Lower lobe of right lung (tissue), 2 donors: ENCODE measurements around the gene CTNNA2. TPM values are rescaled to one million over a fixed set of nuclear protein-coding genes. Genes with fewer than 3 reads are reported as not detected.

Experiments
- ATAC-seq, 2 donors: fragments of 200-7000 bp; cut with Tn5 transposase; one replicate each; pipeline ENCODE4 v1.9.1; 2020 to 2022; ENCODE audit warnings: mild to moderate bottlenecking in 2 of 2, moderate library complexity in 2 of 2
- DNase-seq: peaks from one replicate; pipeline ENCODE4 v3.0.0-alpha.2; 2020
- H3K27ac ChIP-seq: fragments of 200-600 bp; one replicate; pipeline ENCODE4 v1.8.0; 2022
- H3K27me3 ChIP-seq: fragments of 200-600 bp; one replicate; pipeline ENCODE4 v1.8.0; 2022; ENCODE audit warnings: low read depth
- H3K36me3 ChIP-seq: fragments of 200-600 bp; one replicate; pipeline ENCODE4 v1.8.0; 2022; ENCODE audit warnings: mild to moderate bottlenecking
- H3K4me1 ChIP-seq: fragments of 200-600 bp; one replicate; pipeline ENCODE4 v1.8.0; 2022
- H3K4me3 ChIP-seq: fragments of 200-600 bp; one replicate; pipeline ENCODE4 v1.8.0; 2022; ENCODE audit warnings: mild to moderate bottlenecking
- H3K9me3 ChIP-seq: fragments of 200-600 bp; one replicate; pipeline ENCODE4 v1.8.0; 2022
- intact Hi-C: fragments of 100-400 bp; cut with DNase I; formaldehyde crosslinking; loops from one replicate; pipeline ENCODE4 v1.11.0; 2022
- total RNA-seq: library from RNA; stranded (reverse); fragmentation: NEBNext Ultra II Directional; extraction: Animal tissue kit (Norgen Biotek cat#: 25700); gene quantifications from one replicate; pipeline ENCODE4 v1.2.1, GENCODE V29; 2021
- TF ChIP-seq, protein P1 (sequence below): fragments of 200-600 bp; IDR thresholded peaks from one replicate; pipeline ENCODE4 v1.8.0; 2022; ENCODE audit warnings: antibody characterized with exemption, mild to moderate bottlenecking
- donor health status: DM: no; HTN: yes; CAD: no; lungs with severe emphysema.

Gene CTNNA2
- total RNA-seq, 1 donor from 2014 or later: not detected

DNA sequence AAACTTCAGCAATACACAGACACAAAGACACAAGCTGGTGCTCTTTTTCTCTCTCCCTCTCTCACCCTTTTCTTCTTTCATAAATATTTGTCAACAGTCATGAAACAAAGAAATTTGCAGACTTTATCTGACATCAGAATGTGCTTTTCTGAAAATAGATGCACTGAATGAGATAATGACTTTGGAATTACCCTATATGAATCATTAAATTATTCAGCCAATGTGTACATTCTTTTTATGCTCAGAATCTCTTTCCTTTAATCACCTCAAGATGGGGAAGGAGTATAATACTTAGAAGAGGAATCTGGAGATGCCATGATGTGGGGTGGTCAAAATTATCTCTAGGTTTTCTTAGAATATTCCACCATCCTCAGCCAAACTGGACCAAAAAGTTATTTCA, 501.8 kb downstream of the CTNNA2 start:
- DNase-seq (no peak), ATAC-seq (no peak)
- TF ChIP-seq, protein P1, sequence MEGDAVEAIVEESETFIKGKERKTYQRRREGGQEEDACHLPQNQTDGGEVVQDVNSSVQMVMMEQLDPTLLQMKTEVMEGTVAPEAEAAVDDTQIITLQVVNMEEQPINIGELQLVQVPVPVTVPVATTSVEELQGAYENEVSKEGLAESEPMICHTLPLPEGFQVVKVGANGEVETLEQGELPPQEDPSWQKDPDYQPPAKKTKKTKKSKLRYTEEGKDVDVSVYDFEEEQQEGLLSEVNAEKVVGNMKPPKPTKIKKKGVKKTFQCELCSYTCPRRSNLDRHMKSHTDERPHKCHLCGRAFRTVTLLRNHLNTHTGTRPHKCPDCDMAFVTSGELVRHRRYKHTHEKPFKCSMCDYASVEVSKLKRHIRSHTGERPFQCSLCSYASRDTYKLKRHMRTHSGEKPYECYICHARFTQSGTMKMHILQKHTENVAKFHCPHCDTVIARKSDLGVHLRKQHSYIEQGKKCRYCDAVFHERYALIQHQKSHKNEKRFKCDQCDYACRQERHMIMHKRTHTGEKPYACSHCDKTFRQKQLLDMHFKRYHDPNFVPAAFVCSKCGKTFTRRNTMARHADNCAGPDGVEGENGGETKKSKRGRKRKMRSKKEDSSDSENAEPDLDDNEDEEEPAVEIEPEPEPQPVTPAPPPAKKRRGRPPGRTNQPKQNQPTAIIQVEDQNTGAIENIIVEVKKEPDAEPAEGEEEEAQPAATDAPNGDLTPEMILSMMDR: no peak
- H3K9me3 ChIP-seq: no peaks in the 10 kb centered on the region
- H3K4me1 ChIP-seq: no peaks in the 10 kb centered on the region
- no peak overlapping the region for H3K27ac ChIP-seq
- H3K4me3 ChIP-seq: no peak overlapping the region
- intact Hi-C loops: no loop called here
- H3K27me3 ChIP-seq: no peaks in the 10 kb centered on the region
- H3K36me3 ChIP-seq: no peaks in the 10 kb centered on the region

DNA sequence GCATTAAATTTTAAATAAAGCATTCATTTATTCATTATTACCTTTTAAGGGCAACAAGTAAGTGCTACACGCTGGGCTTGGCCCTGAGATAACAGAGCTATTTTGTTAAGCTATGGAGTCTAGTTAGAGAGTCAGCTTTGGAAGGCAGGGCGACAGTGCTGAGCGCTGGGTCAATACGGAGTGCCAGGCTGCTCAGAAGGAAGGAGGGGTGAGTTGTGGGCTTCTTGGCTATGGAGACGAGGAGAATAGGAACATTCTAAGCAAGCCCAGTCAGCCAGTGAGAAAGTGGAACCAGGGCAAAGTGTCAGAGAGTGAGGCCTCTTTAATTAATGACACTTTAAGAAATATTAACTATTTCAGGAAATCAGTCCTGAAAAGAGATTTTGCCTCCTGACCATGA, 503.3 kb downstream of the CTNNA2 start:
- H3K36me3 ChIP-seq: no peaks in the 10 kb centered on the region
- H3K4me1 ChIP-seq: no peaks in the 10 kb centered on the region
- intact Hi-C loops: no loop called here
- H3K4me3 ChIP-seq: no peak overlapping the region
- TF ChIP-seq, protein P1: no peak
- no peaks in the 10 kb centered on the region for H3K27me3 ChIP-seq
- H3K9me3 ChIP-seq: no peaks in the 10 kb centered on the region
- DNase-seq (no peak), ATAC-seq (no peak)
- H3K27ac ChIP-seq: no peak overlapping the region

DNA sequence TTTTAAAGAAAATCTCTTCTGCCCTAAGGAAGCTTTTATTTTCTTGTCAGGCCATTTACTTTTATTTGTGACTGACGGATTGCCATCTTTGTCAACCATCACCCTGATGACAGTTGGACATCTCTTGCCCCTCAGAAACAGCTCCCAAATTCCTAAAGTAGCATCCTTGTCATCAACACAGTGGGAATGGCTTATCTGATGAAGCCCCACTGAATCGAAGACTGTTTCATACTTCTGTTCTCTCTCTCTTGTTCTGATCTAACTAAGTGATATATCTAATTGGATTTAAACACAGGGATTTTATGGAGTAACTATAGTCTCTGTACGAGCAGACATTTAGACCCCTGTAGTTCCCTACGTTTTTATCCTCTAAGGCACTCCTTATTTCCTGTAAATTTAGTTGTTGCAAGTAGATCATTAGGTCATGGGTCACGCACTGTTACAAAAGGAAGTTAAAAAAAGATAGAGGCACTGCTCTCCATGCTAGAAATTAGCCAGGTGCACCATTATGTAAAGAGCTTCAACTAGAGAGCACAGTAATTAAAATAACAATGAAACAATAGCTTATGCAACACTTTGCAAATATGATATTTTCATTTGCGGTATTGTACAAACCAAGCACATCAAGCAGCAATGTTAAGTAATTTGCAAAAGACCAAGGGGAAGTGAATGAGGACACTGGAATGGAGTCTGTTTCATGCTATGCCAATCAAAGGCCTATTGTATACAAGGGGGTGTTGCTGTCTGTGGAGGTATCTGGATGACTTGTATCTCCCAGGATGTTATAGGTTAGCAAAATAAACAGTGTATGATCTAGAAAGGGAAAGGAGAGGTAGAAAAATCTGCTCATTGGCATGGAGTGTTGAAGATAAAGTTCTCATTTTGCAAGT, 507.0 kb downstream of the CTNNA2 start:
- no peak for DNase-seq
- H3K27ac ChIP-seq: no peak overlapping the region
- no peaks in the 10 kb centered on the region for H3K27me3 ChIP-seq
- no peaks in the 10 kb centered on the region for H3K36me3 ChIP-seq
- no peak overlapping the region for H3K4me3 ChIP-seq
- ATAC-seq: no peak
- TF ChIP-seq, protein P1: no peak
- H3K9me3 ChIP-seq: no peaks in the 10 kb centered on the region
- intact Hi-C loops: no loop called here
- H3K4me1 ChIP-seq: no peaks in the 10 kb centered on the region

DNA sequence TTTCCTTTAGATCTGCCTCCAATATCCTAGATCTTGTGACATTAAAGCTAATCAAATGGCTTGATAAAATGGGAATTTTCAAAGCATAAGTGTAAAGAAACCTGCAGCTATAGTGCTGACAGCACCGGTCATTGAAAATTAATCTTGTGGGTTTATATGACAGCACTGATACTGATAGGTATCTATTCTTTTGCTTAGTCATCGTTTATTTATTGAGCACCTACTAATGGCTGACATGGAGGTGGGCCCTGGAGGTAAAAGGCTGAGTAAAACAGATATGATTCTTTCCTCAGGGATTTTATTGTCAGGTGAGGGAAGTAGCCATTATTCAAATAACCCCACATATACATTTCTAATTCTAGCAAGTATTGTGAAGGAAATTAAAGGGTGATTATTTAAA, 509.2 kb downstream of the CTNNA2 start:
- no peak for ATAC-seq
- intact Hi-C loops: no loop called here

DNA sequence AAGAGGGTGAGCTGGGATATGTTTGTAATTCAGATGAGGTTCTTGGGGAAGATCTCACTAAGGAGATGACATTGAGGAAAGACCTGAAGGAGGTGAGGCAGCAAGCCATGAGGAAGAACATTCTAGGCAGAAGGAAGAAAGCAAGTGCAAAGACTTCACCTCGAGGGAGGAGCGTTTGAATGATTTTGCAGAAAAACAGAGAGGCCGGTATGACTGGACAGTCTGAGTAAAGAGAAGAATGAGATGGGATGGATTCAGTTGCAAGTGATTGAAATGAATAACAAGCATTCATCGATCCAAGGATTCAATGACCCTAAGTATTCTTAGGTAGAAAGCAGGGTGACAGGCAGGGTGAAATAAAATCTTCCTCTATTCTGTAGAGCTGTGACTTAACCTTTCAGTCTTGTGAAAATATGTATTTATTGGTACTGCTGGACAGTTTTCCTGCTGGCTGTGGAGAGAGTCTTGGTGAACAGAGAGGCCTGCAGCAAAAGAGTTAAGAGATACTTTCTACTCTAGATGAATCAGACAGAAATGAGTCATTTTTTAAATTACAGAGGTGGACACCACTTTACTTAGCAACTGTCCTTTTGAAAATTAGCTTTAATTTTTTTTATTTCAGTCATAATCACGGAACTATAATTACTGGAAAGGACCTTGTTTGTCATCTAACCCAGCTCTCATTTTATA, 513.3 kb downstream of the CTNNA2 start:
- Histone ChIP-seq H3K9me3 (no peaks in the 10 kb centered on the region), H3K36me3 (no peaks in the 10 kb centered on the region), H3K4me3 (no peak overlapping the region), H3K4me1 (no peaks in the 10 kb centered on the region), H3K27me3 (no peaks in the 10 kb centered on the region), H3K27ac (no peak overlapping the region)
- no peak for ATAC-seq
- TF ChIP-seq, protein P1: no peak
- intact Hi-C loops: no loop called here
- no peak for DNase-seq

More for the DNA sequence above, 509.2 kb downstream of the CTNNA2 start:
- H3K4me3 ChIP-seq: no peak overlapping the region
- TF ChIP-seq, protein P1: no peak
- DNase-seq: no peak
- H3K36me3 ChIP-seq: no peaks in the 10 kb centered on the region
- no peaks in the 10 kb centered on the region for H3K27me3 ChIP-seq
- no peaks in the 10 kb centered on the region for H3K9me3 ChIP-seq
- no peak overlapping the region for H3K27ac ChIP-seq
- H3K4me1 ChIP-seq: no peaks in the 10 kb centered on the region
